HG03103 (cell line): ENCODE measurements around the gene HAGH.

Experiments used
- ATAC-seq: cut with Tn5 transposase; IDR thresholded peaks from one replicate; pipeline ENCODE4 v1.9.1; 2021; ENCODE audit warnings: low read depth; ENCODE audit not compliant: unreplicated experiment

Gene HAGH

DNA sequence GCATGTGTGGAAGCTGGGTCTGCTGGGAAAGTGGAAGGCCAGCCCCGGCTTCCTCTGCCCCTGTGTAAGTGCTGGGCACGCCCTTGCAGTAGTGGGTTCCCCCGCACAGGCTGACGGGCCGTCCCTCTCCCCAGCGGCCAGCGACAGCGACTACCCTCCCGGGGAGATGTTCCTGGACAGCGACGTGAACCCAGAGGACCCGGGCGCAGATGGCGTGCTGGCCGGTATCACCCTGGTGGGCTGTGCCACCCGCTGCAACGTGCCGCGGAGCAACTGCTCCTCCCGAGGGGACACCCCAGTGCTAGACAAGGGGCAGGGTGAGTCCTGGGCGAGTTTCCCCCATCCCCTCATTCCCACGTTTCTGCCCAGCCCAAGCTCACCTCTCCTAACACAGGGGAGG lies 60.8 kb downstream of the HAGH start:
- ATAC-seq = no peak

DNA sequence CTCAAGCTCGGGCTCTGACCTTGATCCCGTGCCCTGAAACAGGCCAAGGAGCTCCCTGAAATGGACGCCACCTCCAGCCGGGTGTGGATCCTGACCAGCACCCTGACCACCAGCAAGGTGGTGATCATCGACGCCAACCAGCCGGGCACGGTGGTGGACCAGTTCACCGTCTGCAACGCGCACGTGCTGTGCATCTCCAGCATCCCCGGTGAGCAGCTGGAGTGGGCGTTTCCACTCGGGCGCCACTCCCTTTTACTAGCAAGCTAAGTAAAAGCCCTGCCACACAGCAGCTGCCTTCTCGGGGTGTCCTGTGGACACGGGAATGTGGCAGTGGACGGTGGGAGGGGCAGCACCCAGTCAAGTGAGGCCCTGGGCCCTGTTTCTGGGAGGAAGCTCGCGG lies 61.7 kb downstream of the HAGH start:
- ATAC-seq = no peak

- ATAC-seq = no peak
Observed at GRCh38 chr16:1763521-1764511, 62.8 kb downstream of the HAGH start.

- no peak for ATAC-seq
Observed at GRCh38 chr16:1762879-1763520, 63.6 kb downstream of the HAGH start.

- ATAC-seq = no peak
Observed at GRCh38 chr16:1762196-1762878, 64.3 kb downstream of the HAGH start.

- ATAC-seq = no peak
Observed at GRCh38 chr16:1761751-1762150, 64.9 kb downstream of the HAGH start.

DNA sequence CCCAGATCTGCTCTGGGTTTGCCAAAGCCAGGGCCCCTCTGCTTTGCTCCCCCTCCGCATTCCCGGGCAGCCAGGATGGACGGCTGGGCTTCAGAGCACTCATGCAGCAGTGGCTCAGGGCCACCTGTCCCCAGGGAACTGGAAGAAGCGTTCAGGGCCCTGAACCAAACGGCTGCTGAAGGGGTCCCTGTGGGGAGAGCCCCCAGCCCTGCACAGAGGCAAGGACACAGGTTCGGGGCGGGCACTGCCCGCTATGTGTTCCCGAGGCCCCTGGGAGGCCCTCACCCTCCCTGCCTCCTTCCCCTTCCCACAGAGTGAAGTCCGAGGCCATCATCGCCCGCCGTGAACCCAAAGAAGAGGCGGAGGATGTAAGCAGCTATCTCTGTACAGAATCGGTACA lies 65.7 kb downstream of the HAGH start:
- ATAC-seq = no peak

GRCh38 chr16:1759511-1759910 lies 67.1 kb downstream of the HAGH start:
- no peak for ATAC-seq

- no peak for ATAC-seq
Observed at GRCh38 chr16:1758923-1759322, 67.7 kb downstream of the HAGH start.

DNA sequence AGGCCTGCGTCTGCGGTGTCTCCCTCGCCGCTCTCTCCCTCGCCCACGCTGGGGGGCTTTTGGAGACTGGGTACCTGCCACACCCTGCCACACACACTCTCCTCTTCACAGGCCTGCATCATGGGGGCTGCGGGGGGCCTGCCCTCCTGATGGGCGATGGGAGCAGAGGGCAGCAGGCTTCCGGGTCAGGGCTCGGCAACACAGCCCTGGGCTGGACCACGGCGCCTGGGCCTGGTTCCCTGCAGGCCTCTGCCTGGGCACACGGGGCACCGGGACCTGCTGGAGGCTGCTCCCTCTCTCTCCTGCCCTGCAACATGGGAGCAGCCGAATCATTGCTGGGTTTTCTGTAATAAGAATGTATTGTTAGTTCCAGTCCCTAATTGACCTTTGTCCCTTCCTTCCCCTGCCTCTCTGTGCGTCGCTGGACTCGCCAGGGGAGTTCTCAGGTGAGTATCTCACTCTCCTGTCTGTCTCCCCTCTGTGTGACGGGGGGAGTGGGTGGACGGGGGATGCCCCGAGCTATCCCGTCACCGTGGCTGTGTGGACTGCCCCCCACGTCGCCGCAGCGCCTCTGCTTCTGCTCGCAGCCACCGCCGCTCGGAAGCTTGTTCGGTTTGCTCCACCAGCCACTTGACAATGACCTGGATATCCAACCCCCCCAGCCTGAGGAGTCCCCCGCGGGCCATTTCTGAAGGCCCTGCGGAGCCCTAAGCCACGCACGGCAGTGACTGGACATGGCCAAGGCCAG lies 68.7 kb downstream of the HAGH start:
- ATAC-seq = no peak
